C4-2B (cell line): ENCODE results near the gene RPL41.

Experiments
- CTCF ChIP-seq: fragments of 450-650 bp; conservative IDR thresholded peaks from 2 replicates; pipeline ENCODE4 v1.5.1; 2017; ENCODE audit warnings: mild to moderate bottlenecking
- ZFX ChIP-seq: fragments of 450-650 bp; IDR thresholded peaks from 2 replicates; pipeline ENCODE4 v1.6.1; 2017

DNA sequence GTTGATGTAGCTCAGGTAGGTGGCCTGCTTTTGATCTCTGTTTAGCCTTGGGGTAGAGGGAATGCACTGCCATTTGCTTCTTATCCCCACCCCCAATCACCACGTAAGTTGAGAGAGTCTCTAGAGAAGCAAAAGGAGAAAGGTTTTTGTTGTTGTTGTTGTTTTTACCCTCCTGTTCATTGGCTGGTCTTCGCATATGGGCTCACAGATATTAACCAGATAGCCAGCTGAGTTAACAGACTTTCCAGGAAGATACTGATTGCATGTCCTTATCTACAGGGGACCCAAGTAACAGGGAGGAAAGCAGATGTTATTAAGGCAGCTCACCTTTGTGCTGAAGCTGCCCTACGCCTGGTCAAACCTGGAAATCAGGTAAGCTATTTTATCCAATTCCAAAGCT is 9.2 kb upstream of the RPL41 start:
- TF ChIP-seq CTCF (no peak), ZFX (no peak)
